Measurements from ENCODE around the gene PAQR5.
"Not testable (repeated sequence)": the region's sequence is repeated elsewhere in the genome, so short reads cannot be mapped to it uniquely, and the experiment has no call there.

Gene PAQR5

GRCh38 chr15:69298697-69299441 is at the start of gene PAQR5:
Gene PAQR5, plus strand, starts transcription at chr15:69298912. Its CDS starts 61,169 bp downstream, at chr15:69360081.
- DNase-seq, result peak; percentile 30

GRCh38 chr15:69253156-69253555 is 45.6 kb upstream of the PAQR5 start:
- DNase-seq, result peak; percentile 13

GRCh38 chr15:69265347-69265955 is 33.3 kb upstream of the PAQR5 start:
- DNase-seq, result peak; percentile 29

- DNase-seq, result no peak
Observed at GRCh38 chr15:69271217-69271616, 27.5 kb upstream of the PAQR5 start.

GRCh38 chr15:69272139-69272538 is 26.6 kb upstream of the PAQR5 start:
- DNase-seq, result no peak

- no peak for DNase-seq
Observed at GRCh38 chr15:69272891-69273290, 25.8 kb upstream of the PAQR5 start.

- no peak for DNase-seq
Observed at GRCh38 chr15:69275074-69275670, 23.5 kb upstream of the PAQR5 start.

- no peak for DNase-seq
Observed at GRCh38 chr15:69275933-69276560, 22.7 kb upstream of the PAQR5 start.

GRCh38 chr15:69277316-69277715 is 21.4 kb upstream of the PAQR5 start:
- DNase-seq, result no peak

- no peak for DNase-seq
Observed at GRCh38 chr15:69279636-69280035, 19.1 kb upstream of the PAQR5 start.

GRCh38 chr15:69280783-69281182 is 17.9 kb upstream of the PAQR5 start:
- DNase-seq, result no peak

- DNase-seq, result no peak
Observed at GRCh38 chr15:69282104-69282743, 16.5 kb upstream of the PAQR5 start.

GRCh38 chr15:69285834-69286233 is 12.9 kb upstream of the PAQR5 start:
- DNase-seq, result no peak

GRCh38 chr15:69288011-69288410 is 10.7 kb upstream of the PAQR5 start:
- no peak for DNase-seq

GRCh38 chr15:69288531-69289341 is 10.0 kb upstream of the PAQR5 start:
- DNase-seq, result no peak

GRCh38 chr15:69289342-69290146 is 9.2 kb upstream of the PAQR5 start:
- DNase-seq, result no peak

GRCh38 chr15:69290346-69291164 is 8.2 kb upstream of the PAQR5 start:
- DNase-seq, result no peak

- not testable (repeated sequence) for DNase-seq
Observed at GRCh38 chr15:69291651-69292050, 7.1 kb upstream of the PAQR5 start.

GRCh38 chr15:69292826-69293420 is 5.8 kb upstream of the PAQR5 start:
- DNase-seq, result no peak

Measured in NCI-H1436 (cell line).